ENCODE results near the gene ALOX12.

GRCh38 chr17:7026471-7027115 is 30.7 kb downstream of the ALOX12 start:
- TF ChIP-seq CTCF (IDR thresholded peaks at IDR 0.05 in 4 of 5, conservative IDR thresholded peaks at IDR 0.05 in 1 of 5), result no peak
- TF ChIP-seq POLR2A (IDR thresholded peaks at IDR 0.05), result no peak

Measured in gastrocnemius medialis (tissue), 4 donors.